MV-4-11 (cell line): Measurements from ENCODE around the gene PITPNM3.
"Not testable (repeated sequence)": the region's sequence is repeated elsewhere in the genome, so short reads cannot be mapped to it uniquely, and the experiment has no call there.

Source experiments
- DNase-seq: peaks from one replicate; lab custom pipeline; 2025; lab: John Stamatoyannopoulos, UW

The PITPNM3 gene

DNA sequence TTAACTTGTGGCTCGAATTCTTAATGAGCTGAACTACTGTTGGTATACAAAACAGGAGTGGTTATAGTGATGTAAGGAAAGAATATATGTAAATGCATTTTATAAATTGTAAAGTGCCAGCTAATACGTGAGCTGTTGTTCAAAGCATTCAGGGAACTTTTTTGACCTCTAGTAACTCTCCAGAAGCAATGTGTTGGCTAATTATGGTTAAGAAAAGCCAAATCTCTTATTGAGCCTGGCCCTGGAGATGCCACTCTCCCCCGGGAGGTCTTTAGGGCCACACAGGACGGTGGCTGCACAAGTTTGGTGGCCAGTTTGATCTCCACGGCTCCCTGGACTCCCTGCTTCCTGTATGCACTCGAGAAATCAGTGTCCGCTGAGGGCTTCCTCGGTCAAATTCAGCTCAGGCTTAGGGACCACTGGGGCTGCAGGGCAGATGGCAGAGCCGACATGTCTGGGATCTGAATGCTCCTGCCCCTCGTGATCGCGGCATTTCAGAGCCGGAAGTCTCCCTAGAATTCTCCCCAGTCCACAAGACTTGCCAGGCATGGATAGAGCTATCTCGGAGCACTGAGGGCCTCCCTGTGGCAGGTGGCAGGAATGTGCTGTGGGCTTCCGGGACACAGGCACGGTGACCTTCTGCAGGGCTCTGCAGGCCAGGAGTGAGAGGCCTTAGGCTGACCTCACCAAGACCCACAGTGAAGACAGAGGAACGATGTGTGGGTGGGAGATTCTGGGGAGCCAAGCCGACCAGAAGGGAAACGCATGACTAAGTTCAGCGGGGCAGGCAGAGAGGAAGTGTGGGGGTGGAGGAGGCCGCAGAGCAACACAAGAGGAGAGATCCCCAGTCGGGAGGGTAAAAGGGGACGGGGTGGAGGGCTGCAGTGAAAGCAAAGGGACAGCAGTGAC is 18.6 kb upstream of the PITPNM3 start:
- peak; percentile 80 for DNase-seq

DNA sequence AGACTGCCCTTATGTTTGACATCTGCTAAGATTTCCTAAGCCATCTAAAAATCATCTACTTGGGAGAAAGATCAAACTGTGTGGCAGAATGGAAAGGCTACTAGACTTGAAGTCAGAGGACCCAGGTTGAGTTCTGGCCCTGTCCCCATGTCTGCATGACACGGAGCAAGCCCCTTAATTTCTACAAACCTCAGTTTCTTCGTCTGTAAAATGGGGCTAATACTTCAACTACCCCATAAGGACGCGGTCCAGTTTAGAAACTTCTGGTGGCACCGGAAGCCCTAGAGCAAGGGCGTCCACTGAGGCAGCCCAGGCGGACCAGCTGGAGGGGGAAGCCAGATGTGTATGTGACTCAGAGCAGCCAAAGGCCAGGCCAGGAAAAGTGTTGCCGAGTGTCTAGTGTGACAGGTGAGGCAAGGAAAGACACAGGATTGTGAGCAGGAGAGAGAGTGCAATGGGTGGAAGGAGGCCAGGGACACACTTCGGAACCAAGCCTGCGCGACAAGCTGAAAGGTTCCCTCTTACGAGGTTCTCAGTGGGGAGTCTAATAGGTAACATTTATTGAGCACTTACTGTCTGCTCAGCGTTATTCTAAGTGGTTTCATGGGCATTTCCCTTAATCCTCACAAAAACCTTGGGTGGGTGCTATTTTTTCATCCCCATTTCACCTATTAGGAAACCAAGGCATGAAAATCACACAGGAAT is 17.8 kb upstream of the PITPNM3 start:
- no peak for DNase-seq

DNA sequence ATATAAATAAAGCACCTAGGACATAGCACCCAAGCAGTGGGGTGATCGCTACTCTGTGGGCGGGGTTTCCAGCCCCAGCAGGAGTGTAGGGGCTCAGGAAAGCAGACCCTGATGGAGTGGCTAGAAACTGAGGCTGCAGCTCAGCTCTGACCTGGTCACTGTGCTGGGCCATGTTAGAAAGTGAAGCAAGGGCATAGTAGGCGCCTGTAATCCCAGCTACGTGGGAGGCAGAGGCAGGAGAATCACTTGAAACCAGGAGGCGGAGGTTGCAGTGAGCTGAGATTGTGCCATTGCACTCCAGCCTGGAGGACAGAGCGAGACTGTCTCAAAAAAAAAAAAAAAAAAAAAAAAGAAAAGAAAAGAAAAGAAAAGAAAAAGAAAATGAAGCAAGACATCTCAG is 17.1 kb upstream of the PITPNM3 start:
- DNase-seq, result not testable (repeated sequence)

DNA sequence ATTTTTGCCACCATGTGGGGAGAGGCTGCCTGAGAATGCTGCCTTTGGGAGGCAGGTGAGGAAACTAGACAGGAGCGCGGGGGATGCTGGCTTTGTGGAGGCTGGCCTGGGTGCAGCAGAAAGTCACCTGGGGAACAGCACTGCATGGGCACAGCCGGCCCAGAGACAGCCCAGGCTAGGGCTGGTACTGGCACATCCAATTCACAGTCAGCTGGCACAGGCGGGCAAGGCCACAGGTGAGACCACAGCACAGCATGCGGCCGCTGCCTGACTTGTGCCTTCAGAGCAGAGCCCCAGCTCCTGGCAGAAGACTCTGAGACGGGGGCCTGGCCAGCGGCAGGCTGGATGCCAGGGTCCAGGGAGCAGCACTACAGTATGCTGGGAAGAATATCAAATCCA is 16.6 kb upstream of the PITPNM3 start:
- no peak for DNase-seq

GRCh38 chr17:6571452-6571781 is 15.1 kb upstream of the PITPNM3 start:
- DNase-seq, result no peak

- DNase-seq, result no peak
These were observed 14.5 kb upstream of the PITPNM3 start for GRCh38 chr17:6570731-6571451.

DNA sequence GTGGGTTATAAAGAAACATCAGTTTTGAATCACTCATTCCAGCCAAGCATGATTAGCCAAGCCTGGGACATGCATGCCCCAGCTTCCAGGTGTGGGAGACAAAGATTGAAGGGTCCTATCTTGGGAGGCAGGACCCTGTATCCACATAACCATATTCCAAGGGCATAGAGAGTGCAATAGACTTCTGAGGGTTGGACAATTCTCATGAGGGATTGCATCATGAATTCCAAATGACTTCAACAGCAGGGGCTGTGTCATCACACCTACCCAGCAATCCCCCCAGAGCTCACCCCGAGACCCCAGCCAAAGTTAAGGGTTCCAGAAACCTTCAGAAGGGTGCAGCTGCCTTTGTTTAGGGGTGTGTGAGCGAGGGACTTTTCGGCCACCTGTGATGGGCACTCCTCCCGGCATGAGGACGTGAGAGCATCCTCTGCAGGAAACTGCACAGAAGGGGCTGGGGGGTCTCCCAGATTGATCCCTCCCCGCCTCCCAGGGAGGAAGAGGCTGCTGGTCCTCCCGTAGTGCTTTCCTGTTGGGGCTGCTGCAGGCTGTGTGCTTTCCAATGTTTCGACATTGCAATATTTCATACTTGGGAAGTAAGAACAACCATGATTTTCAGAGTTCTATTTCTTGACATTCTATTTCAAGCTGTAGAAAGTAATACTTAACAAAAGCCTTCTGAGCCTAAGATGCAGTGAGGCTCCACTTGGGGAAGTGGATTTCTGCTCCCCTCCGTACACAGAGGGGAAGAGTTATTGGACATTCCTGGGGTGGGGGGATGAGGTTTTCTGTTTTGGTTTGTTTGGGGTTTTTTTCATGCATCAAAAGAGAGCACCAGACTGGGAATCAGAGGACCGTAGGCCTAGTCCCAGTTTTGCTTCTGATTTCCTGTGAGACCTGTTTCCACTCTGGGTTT is 13.3 kb upstream of the PITPNM3 start:
- peak; percentile 55 for DNase-seq

DNA sequence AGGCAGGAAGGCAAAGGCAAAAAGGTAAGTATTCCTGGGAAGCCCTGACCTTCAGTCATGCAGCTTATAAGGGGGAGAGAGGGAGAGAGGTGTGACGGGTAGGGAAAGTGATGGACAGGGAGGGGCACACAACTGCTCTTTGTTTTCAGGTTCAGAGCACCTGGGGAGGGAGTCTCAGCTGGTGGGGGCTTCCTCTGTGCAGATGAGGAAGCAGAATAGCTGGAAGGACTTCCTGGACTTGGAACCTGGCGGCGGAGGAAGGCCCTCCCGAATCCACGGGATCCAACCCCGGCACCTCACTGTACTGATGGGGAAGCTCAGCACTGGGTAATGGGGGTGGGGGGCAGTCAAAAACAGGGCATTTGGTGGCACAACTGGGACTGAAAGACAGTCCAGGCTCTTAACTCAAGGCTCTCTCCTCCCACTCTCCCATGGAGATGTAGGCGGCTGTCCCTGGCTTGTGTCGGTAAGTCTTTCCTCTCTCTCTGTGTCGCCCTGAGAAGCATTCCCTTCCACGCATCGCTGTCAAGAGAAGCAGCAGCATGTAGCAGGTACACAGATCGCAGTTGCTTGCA is 11.9 kb upstream of the PITPNM3 start:
- DNase-seq, result no peak

DNA sequence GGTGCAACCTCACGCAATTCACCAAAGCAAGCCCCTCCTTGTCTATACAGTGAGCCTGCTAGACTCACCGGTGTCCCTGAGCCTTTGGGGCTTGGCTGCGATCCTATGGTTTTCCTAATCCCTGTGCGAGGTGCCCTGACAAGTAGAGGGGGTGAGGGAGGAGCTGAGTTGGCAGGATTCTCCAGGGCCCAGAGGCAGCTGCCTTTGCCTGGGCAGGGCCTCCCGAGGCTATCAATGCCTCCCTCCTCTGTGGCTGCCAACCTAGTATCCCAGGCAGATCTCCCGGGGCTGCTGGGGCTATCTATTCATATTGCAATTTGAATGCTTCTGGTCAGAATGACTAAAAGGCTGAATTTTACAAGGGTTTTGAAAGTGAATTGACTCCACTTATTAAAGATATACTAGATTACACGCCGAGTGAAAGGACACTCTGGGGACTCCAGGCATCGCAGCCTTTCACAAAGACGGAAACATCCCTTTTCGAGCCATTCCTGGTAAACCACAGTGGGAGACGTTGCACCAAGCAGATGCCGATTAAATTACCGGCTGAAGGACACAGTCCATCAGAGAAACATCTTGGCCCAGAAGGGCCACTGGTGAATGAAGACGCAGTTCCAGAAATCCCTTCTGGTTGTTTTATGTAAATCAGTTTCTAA is 11.3 kb upstream of the PITPNM3 start:
- DNase-seq, result no peak

DNA sequence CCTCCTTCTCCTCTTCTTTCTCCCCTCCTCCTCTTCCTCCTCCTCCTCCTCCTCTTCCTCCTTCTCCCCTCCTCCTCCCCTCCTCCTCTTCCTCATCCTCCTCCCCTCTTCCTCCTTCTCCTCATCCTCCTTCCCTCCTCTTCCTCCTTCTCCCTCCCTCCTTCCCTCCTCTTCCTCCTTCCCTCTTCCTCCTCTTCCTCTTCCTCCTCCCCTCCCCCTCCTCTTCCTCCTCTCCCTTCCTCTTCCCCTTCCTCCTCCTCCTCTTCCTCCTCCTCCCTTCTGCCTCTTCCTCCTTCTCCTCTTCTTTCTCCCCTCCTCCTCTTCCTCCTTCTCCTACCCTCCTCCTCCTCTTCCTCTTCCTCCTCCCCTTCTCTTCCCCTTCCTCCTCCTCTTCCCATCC is 5.1 kb upstream of the PITPNM3 start:
- no peak for DNase-seq

GRCh38 chr17:6560496-6560895 is 4.1 kb upstream of the PITPNM3 start:
- DNase-seq, result no peak

GRCh38 chr17:6559753-6560215 is 3.4 kb upstream of the PITPNM3 start:
- no peak for DNase-seq

DNA sequence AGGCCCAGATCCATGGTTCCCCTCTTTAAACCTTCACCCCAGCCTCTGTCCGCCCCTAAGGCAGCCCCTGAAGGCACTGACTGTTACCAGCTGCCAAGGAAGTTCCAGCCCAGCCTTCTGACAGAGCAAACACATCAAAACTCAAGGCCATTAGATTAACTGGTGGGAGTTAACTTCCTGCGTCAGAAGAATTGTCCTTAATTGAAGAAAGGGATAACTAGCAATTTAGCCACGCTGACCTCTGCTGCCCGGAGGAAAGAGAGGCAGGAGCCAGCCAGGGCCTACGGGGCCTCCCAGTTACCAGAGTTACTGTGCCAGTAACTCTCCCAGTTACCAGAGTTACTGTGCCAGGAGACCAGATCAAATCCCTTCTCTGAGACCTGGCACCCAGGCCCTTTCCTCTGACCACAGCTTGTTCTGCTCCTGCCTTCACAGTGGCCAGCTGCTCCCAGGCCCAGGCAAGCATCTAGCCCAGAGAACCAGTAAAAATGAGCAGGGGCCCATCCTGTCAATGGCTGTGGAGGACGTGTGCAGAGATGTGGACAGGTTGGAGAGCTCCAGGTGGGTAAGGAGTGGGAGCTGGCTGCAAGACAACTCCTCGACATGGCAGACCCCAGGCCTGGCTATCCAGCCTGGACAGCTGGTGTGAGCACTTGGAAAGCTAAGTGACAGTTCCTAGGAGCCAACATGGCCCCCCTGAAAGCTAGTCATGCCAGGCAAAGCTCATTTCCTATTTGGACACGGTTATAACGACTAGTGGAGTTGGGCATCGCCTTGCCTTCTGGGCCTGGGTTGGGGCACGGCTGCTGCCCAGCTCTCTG is 2.8 kb upstream of the PITPNM3 start:
- no peak for DNase-seq

DNA sequence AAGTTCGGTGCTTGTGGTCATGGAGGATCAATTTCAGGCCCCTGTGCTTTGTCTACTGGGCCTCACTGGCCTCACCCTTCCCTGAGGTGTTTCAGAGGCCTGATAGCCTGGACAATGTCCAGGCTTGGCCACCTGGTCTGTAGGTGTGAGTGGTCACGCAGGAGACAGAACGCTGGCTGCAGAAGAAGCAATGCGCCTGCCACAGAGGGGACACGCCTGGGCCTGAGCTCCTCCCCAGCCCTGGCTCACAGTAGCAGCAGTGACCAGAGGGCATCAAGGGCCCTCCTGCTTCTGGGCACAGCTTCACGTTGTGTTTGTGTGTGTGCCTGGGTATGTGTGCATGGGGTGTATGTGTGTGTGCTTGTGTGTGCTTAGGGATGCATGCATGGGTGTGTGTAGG is 1.9 kb upstream of the PITPNM3 start:
- DNase-seq, result no peak

- DNase-seq, result no peak
These were observed 684 bp upstream of the PITPNM3 start for GRCh38 chr17:6557040-6557438.

- DNase-seq, result no peak
These were observed 829 bp downstream of the PITPNM3 start for GRCh38 chr17:6555331-6556120.

DNA sequence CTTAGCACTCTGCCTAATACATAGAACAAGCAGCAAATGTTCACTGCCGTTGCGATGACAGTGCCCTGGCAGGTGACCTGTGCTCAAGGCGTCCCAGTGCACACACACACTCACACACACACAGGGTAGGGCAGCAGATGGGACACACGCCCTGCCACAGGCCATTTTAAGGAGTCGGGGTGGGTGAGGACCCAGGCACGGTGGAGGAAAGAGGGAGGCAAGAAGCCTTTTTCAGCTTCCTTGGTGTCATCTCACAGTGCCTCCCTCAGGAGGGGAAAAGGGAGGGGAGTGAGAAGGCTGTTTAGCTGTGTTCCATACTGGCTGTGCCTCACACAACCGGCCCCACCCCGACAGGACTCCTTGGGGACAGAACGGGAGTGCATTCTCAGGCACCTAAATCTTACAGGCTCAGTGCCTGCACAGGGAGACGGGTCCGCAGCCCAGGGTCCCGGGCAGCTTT is 1.5 kb downstream of the PITPNM3 start:
- DNase-seq, result no peak

DNA sequence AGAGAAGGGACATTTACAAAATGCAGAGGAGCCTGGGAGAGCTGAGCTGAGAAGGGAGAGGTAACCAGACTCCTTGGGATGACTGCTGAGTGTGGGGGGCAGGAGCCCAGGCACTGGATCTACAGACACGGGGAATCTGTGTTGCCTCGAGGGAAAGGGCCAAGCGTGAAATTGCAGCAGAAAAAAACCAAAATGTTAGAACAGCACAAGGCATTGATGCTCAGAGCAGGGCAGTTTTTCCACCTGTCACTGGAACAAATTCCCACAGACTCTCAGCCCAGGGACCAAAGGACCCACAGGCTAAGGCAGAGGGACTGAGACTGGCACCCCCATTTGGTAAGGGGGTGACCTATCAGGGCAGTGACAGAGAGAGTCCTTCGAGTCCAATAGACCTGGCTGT is 2.0 kb downstream of the PITPNM3 start:
- DNase-seq, result no peak
